ENCODE measurements around the gene INPP4B. TPM values are rescaled to one million over a fixed set of nuclear protein-coding genes. Genes with fewer than 3 reads are reported as not detected.

The INPP4B gene
- total RNA-seq, 1 experiment from 2014 or later, result 3.4 TPM

- Histone ChIP-seq H3K9me3 (replicated peaks) (no peaks in the 10 kb centered on the region), H3K27ac (no peak overlapping the region), H3K4me1 (replicated peaks) (no peaks in the 10 kb centered on the region), H3K4me3 (no peak overlapping the region), H3K27me3 (replicated peaks) (no peaks in the 10 kb centered on the region), H3K36me3 (no peaks in the 10 kb centered on the region)
- no peak for DNase-seq (ENCODE audit: low read depth in 1 of 2, low spot score in 2 of 2)
Measured at GRCh38 chr4:142203505-142203904, 642.6 kb downstream of the INPP4B start.

DNA sequence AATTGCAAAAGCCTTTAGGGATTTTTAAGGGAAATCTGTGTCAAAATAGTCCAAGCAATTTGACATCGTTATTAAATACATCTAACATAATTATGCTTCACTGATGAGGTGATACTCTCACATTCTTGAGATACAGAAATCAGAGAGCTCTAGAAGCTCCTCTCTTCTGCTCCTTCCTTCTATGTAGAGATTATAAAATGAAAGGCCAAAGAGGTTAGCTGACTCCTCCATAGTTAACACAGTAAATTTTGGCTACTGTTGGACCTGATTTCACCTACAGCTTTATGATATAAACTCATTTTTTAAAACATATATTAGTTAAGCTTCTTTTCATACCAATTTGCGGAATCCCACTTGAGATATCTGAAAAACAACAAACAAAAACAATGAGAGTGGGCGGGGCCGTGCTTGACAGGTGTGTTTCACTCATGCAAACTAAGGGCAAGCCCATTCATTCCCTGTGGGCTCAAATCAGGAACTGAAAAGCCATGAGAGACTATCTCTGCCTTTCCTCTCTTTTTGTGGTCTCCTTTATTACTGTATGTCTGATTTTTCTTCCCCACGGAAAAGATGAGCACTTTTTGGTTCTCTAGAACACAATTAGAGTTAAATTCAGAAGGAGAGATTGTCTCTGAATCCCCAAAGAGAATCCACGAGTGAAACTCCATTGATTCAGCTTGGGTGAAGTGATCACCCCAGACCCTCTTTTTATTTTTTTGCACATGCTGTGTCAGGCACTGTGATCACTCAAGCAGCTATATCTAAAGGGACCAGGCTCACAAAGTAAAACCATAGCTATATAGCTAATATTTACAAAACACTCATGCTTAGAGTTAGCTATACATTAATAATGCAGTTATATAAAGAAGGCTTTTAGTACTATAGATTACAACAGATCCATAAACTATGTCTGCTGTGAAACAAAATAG lies 643.4 kb downstream of the INPP4B start:
- Histone ChIP-seq H3K4me1 (replicated peaks) (no peaks in the 10 kb centered on the region), H3K9me3 (replicated peaks) (no peaks in the 10 kb centered on the region), H3K27me3 (replicated peaks) (no peaks in the 10 kb centered on the region), H3K36me3 (no peaks in the 10 kb centered on the region), H3K4me3 (no peak overlapping the region), H3K27ac (no peak overlapping the region)
- no peak for DNase-seq (ENCODE audit: low read depth in 1 of 2, low spot score in 2 of 2)

DNA sequence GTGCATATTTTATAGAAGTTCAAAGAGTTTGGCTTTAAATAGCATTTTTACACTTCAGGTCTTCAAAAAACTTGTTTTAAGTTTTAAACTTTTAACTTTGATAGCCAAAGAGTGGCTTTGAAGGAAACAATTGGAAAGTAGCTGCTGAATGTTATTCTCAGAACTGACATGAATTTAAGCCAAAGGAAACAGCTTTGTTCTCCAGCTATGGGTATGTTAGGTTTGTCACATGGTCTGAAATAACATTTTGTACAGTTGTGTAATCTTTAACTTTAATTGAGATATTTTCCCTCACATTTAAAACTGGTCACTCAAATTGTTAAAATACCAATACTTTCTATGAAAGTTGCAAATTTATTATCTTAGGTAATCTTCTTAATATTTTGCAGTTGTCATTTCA lies 645.1 kb downstream of the INPP4B start:
- Histone ChIP-seq H3K27me3 (replicated peaks) (no peaks in the 10 kb centered on the region), H3K36me3 (no peaks in the 10 kb centered on the region), H3K9me3 (replicated peaks) (no peaks in the 10 kb centered on the region), H3K4me1 (replicated peaks) (no peaks in the 10 kb centered on the region), H3K4me3 (no peak overlapping the region), H3K27ac (no peak overlapping the region)
- no peak for DNase-seq (ENCODE audit: low read depth in 1 of 2, low spot score in 2 of 2)

DNA sequence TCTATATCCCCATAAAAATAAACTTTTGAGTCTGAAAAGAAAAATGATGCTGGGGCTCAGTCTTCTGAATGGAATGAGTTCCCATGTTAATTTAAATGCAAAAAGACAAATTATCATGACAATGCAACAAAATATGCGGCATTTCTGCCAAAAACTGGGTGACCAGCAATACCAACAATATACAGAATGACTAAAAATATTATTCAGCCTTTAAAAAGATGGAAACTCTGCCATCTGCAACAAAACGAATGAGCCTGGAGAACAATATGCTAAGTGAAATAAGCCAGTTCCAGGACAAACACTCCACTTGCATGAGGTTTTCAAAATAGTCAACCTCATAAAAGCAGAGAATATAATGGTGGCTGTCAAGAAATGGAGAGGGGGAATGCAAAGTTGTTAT lies 651.2 kb downstream of the INPP4B start:
- no peak for DNase-seq (ENCODE audit: low read depth in 1 of 2, low spot score in 2 of 2)
- no peaks in the 10 kb centered on the region for H3K4me1 ChIP-seq (replicated peaks)
- no peaks in the 10 kb centered on the region for H3K36me3 ChIP-seq
- H3K27ac ChIP-seq, result no peak overlapping the region
- H3K9me3 ChIP-seq (replicated peaks), result no peaks in the 10 kb centered on the region
- no peaks in the 10 kb centered on the region for H3K27me3 ChIP-seq (replicated peaks)
- H3K4me3 ChIP-seq, result no peak overlapping the region

DNA sequence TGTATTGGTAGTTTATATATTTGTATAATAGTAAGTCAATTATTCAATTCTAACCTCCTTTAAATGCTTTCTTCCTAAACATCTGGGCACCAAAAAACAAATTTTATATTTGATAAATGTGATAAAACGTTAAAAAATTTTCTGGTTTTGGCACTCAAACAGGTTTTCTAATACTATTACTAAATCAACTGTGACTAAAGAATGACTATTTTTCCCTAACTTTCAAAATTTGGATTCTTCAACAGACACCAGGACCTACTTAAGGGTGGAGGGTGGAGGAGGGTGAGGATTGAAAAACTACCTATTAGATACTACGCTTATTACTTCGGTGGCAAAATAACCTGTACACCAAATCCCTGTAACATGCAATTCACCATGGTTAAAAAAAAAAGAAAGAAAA lies 654.2 kb downstream of the INPP4B start:
- Histone ChIP-seq H3K4me3 (no peak overlapping the region), H3K9me3 (replicated peaks) (no peaks in the 10 kb centered on the region), H3K27me3 (replicated peaks) (no peaks in the 10 kb centered on the region), H3K27ac (no peak overlapping the region), H3K36me3 (no peaks in the 10 kb centered on the region), H3K4me1 (replicated peaks) (no peaks in the 10 kb centered on the region)
- no peak for DNase-seq (ENCODE audit: low read depth in 1 of 2, low spot score in 2 of 2)

GRCh38 chr4:142181021-142181420 lies 665.1 kb downstream of the INPP4B start:
- no peak for DNase-seq (ENCODE audit: low read depth in 1 of 2, low spot score in 2 of 2)
- H3K4me3 ChIP-seq, result no peak overlapping the region
- no peaks in the 10 kb centered on the region for H3K9me3 ChIP-seq (replicated peaks)
- H3K4me1 ChIP-seq (replicated peaks), result no peaks in the 10 kb centered on the region
- H3K27ac ChIP-seq, result no peak overlapping the region
- H3K27me3 ChIP-seq (replicated peaks), result no peaks in the 10 kb centered on the region
- H3K36me3 ChIP-seq, result no peaks in the 10 kb centered on the region

GRCh38 chr4:142169216-142169615 lies 676.9 kb downstream of the INPP4B start:
- H3K9me3 ChIP-seq (replicated peaks), result no peaks in the 10 kb centered on the region
- peaks cover 8% of the 10 kb centered on the region for H3K4me1 ChIP-seq (replicated peaks)
- H3K27me3 ChIP-seq (replicated peaks), result no peaks in the 10 kb centered on the region
- DNase-seq (ENCODE audit: low read depth in 1 of 2, low spot score in 2 of 2), result no peak
- H3K4me3 ChIP-seq, result no peak overlapping the region
- H3K27ac ChIP-seq, result no peak overlapping the region
- H3K36me3 ChIP-seq, result no peaks in the 10 kb centered on the region

GRCh38 chr4:142168181-142168580 lies 677.9 kb downstream of the INPP4B start:
- Histone ChIP-seq H3K36me3 (no peaks in the 10 kb centered on the region), H3K4me3 (no peak overlapping the region), H3K9me3 (replicated peaks) (no peaks in the 10 kb centered on the region), H3K27me3 (replicated peaks) (no peaks in the 10 kb centered on the region), H3K4me1 (replicated peaks) (peaks cover 8% of the 10 kb centered on the region), H3K27ac (no peak overlapping the region)
- DNase-seq (ENCODE audit: low read depth in 1 of 2, low spot score in 2 of 2), result no peak

DNA sequence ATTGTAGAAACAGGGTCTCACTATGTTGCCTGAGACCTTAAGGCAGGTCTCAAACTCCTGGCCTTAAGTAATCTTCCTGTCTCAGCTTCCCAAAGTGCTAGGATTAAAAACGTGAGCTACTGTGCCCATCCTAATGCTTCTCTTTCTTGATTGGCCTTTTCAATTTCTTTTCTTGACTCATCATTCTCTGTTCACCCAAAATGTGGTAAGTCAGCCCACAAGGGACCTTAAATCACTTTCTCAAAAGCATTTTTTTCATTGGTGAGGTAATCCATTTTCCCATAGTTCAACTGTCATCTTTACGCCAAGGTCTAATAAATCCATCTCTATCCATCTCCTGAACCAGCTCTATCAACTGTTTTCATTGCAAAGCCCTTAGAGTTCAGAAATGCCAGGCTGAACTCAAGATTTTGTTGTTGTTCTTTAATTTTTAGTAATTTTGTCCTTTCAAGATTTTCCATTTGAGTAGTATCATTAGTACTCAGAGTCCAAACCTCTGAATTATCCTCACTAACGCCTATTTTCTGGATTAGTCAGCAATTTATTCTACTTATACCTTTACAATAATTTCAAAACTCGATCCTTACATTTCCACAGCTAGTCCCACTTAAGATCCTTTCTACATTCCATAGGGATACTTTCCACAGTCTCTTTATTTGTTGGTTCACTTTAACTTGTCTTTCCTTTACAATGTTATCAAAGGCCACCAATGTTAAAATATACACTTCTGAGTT lies 681.2 kb downstream of the INPP4B start:
- Histone ChIP-seq H3K4me3 (no peak overlapping the region), H3K36me3 (no peaks in the 10 kb centered on the region), H3K27ac (no peak overlapping the region), H3K4me1 (replicated peaks) (peaks cover 8% of the 10 kb centered on the region), H3K27me3 (replicated peaks) (no peaks in the 10 kb centered on the region), H3K9me3 (replicated peaks) (no peaks in the 10 kb centered on the region)
- DNase-seq (ENCODE audit: low read depth in 1 of 2, low spot score in 2 of 2), result no peak

GRCh38 chr4:142161086-142161485 lies 685.0 kb downstream of the INPP4B start:
- no peaks in the 10 kb centered on the region for H3K9me3 ChIP-seq (replicated peaks)

GRCh38 chr4:142160509-142160908 lies 685.6 kb downstream of the INPP4B start:
- no peak for DNase-seq (ENCODE audit: low read depth in 1 of 2, low spot score in 2 of 2)
- no peaks in the 10 kb centered on the region for H3K27me3 ChIP-seq (replicated peaks)
- no peak overlapping the region for H3K27ac ChIP-seq
- no peaks in the 10 kb centered on the region for H3K9me3 ChIP-seq (replicated peaks)
- no peak overlapping the region for H3K4me3 ChIP-seq
- H3K36me3 ChIP-seq, result no peaks in the 10 kb centered on the region
- H3K4me1 ChIP-seq (replicated peaks), result no peaks in the 10 kb centered on the region

More at GRCh38 chr4:142161086-142161485, 685.0 kb downstream of the INPP4B start:
- Histone ChIP-seq H3K4me1 (replicated peaks) (peaks cover 2% of the 10 kb centered on the region; the same call in 1 of the 2 replicates), H3K36me3 (no peaks in the 10 kb centered on the region), H3K27me3 (replicated peaks) (no peaks in the 10 kb centered on the region), H3K4me3 (no peak overlapping the region), H3K27ac (no peak overlapping the region)
- DNase-seq (ENCODE audit: low read depth in 1 of 2, low spot score in 2 of 2), result no peak

- H3K36me3 ChIP-seq, result no peaks in the 10 kb centered on the region
- no peaks in the 10 kb centered on the region for H3K27me3 ChIP-seq (replicated peaks)
- no peak for DNase-seq (ENCODE audit: low read depth in 1 of 2, low spot score in 2 of 2)
- H3K4me3 ChIP-seq, result no peak overlapping the region
- no peak overlapping the region for H3K27ac ChIP-seq
- H3K4me1 ChIP-seq (replicated peaks), result no peaks in the 10 kb centered on the region
- no peaks in the 10 kb centered on the region for H3K9me3 ChIP-seq (replicated peaks)
Measured at GRCh38 chr4:142158980-142159379, 687.1 kb downstream of the INPP4B start.

DNA sequence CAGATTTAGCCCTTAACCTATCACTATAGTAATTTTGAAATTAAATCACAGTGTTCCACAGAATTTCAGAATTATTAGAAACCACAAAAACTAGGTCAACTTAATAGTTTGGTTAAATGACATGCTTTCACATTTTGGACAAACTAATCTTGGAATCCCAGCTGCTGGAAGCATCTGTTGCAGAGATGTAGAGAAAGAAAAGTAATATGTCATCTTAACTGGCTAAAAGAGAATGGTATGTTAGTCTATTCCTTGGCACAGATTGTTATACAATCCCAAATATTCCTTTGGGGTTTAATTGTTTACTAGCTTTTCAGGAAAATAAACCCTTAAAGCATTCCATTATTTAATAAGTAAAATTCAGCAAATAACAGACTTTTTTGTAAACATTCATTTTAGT lies 689.8 kb downstream of the INPP4B start:
- no peaks in the 10 kb centered on the region for H3K36me3 ChIP-seq
- no peak overlapping the region for H3K4me3 ChIP-seq
- no peak for DNase-seq (ENCODE audit: low read depth in 1 of 2, low spot score in 2 of 2)
- no peaks in the 10 kb centered on the region for H3K9me3 ChIP-seq (replicated peaks)
- no peaks in the 10 kb centered on the region for H3K4me1 ChIP-seq (replicated peaks)
- no peak overlapping the region for H3K27ac ChIP-seq
- H3K27me3 ChIP-seq (replicated peaks), result no peaks in the 10 kb centered on the region

DNA sequence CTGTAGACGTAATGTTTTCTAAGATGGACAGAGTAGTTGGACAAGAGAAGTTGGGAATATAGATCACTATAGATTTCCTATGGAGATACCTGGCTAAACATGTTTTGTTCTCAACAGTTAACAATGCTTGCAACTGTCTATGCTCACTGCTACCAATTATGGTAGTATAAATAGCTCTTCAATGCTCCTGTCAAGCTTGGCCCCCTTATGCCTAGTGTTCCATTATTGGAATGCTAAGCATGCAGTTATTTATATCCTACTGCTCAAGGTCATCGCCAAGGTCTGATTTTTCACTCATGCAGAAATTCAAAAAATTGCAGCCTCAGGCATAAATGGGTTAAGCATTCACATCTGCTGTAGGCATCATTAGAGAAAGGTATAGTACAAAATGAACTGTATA lies 690.8 kb downstream of the INPP4B start:
- Histone ChIP-seq H3K36me3 (no peaks in the 10 kb centered on the region), H3K9me3 (replicated peaks) (no peaks in the 10 kb centered on the region), H3K27me3 (replicated peaks) (no peaks in the 10 kb centered on the region), H3K4me3 (no peak overlapping the region), H3K27ac (no peak overlapping the region), H3K4me1 (replicated peaks) (no peaks in the 10 kb centered on the region)
- DNase-seq (ENCODE audit: low read depth in 1 of 2, low spot score in 2 of 2), result no peak

All from SJSA1 (cell line).